M059J (cell line): ENCODE measurements around the gene SDK1. TPM values are rescaled to one million over a fixed set of nuclear protein-coding genes. Genes with fewer than 3 reads are reported as not detected.

Experiments
- DNase-seq: peaks from one replicate; pipeline ENCODE4 v3.0.0-alpha.2; 2012; ENCODE audit warnings: low read depth
- total RNA-seq: library from RNA; depleted of rRNA; stranded (reverse); fragments of >200 nt; shearing (Covaris generic); gene quantifications from 2 replicates; pipeline ENCODE4 v1.2.3, GENCODE V29; 2014

Gene SDK1
- total RNA-seq, 1 experiment from 2014 or later, result under 0.01 TPM

- DNase-seq, result no peak
Observed at GRCh38 chr7:4014346-4015050, 713.4 kb downstream of the SDK1 start.

GRCh38 chr7:4015371-4015770 is 714.3 kb downstream of the SDK1 start:
- DNase-seq, result no peak

- no peak for DNase-seq
Observed at GRCh38 chr7:4015996-4016395, 714.9 kb downstream of the SDK1 start.

- no peak for DNase-seq
Observed at GRCh38 chr7:4017081-4017480, 716.0 kb downstream of the SDK1 start.

- DNase-seq, result no peak
Observed at GRCh38 chr7:4017785-4018184, 716.7 kb downstream of the SDK1 start.

- no peak for DNase-seq
Observed at GRCh38 chr7:4018601-4019316, 717.7 kb downstream of the SDK1 start.

- DNase-seq, result no peak
Observed at GRCh38 chr7:4020086-4020485, 719.0 kb downstream of the SDK1 start.

GRCh38 chr7:4021413-4021812 is 720.4 kb downstream of the SDK1 start:
- no peak for DNase-seq

- no peak for DNase-seq
Observed at GRCh38 chr7:4022265-4022664, 721.2 kb downstream of the SDK1 start.

GRCh38 chr7:4023502-4023901 is 722.5 kb downstream of the SDK1 start:
- no peak for DNase-seq

GRCh38 chr7:4024133-4024532 is 723.1 kb downstream of the SDK1 start:
- no peak for DNase-seq

GRCh38 chr7:4024806-4025205 is 723.8 kb downstream of the SDK1 start:
- DNase-seq, result no peak

GRCh38 chr7:4025210-4025609 is 724.2 kb downstream of the SDK1 start:
- DNase-seq, result no peak

GRCh38 chr7:4025694-4026615 is 724.9 kb downstream of the SDK1 start:
- no peak for DNase-seq

GRCh38 chr7:4026941-4027486 is 726.0 kb downstream of the SDK1 start:
- no peak for DNase-seq

- no peak for DNase-seq
Observed at GRCh38 chr7:4028221-4028620, 727.2 kb downstream of the SDK1 start.

GRCh38 chr7:4029941-4030340 is 728.9 kb downstream of the SDK1 start:
- no peak for DNase-seq

- no peak for DNase-seq
Observed at GRCh38 chr7:4030346-4030950, 729.4 kb downstream of the SDK1 start.

GRCh38 chr7:4033996-4034395 is 732.9 kb downstream of the SDK1 start:
- no peak for DNase-seq

- DNase-seq, result no peak
Observed at GRCh38 chr7:4037308-4037707, 736.3 kb downstream of the SDK1 start.

GRCh38 chr7:4037877-4038276 is 736.8 kb downstream of the SDK1 start:
- DNase-seq, result no peak
